ENCODE measurements around the gene CREBZF. TPM values are rescaled to one million over a fixed set of nuclear protein-coding genes. Genes with fewer than 3 reads are reported as not detected.

The CREBZF gene
- polyA plus RNA-seq: 10 to 100 TPM; 15.5 to 19.0 TPM

DNA sequence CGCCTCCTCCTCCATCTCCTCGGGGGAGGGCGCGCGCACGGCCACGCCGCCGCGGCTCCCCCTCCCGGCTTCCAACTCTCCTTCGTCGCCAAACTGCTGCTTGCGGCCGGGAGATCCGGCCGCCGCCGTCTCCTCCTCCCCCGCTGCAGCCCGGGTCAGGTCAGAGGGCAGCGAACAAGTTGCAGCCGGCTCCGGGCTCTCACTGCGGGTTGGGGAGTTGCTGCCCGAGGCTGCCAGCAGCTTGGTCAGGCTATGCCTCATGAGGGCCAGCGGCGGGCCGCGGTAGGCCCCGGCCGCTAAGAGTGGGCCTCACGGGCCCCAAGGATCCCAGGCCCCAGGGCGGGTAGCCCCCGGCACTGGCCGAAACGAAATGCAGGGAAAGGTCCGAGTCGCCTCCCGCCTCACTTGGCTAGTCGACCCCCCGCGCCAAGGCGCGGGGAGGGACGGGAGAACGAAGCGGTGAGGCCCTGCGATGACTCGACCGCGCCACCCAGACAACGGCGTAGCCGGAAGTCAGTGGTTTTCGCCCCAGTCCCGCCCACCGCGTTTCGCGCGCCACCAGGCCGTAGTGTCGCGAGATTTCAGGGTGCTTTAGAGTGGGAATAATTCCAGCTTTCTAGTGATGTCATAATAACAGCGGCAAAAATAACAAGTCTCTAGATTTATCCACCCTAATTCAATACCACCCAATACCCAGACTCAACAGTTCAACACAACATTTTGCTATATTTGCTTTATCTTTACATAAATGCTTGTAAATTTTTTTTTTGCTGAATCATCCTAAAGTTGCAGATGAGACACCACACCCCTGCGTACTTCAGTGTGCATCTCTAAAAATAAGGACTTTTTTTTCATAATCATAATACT is at the start of gene CREBZF:
TSS of gene CREBZF (minus strand) at position 515 of the 867 bp plus-strand sequence. CDS start at position 261, 254 bp downstream.
- Histone ChIP-seq H3K4me3 (ENCODE audit: low read depth in 1 of 2, low read length in 2 of 2) (peak within 1 kb of the TSS; percentile 93 to 99), H3K9me3 (ENCODE audit: control insufficient read depth in 2 of 2, insufficient read depth in 1 of 2, low read depth in 1 of 2, low read length in 1 of 2) (peaks cover 0 to 3% of the 10 kb centered on the region in 2 donors), H3K36me3 (ENCODE audit: control insufficient read depth in 2 of 2, insufficient read depth in 2 of 2, low read length in 1 of 2) (no peaks in the 10 kb centered on the region), H3K27me3 (ENCODE audit: control insufficient read depth in 1 of 2, insufficient read depth in 2 of 2, low read length in 2 of 2) (no peaks in the 10 kb centered on the region), H3K4me1 (ENCODE audit: control insufficient read depth in 2 of 2, insufficient read depth in 2 of 2, low read length in 1 of 2) (no peaks in the 10 kb centered on the region), H3K27ac (ENCODE audit: low read depth in 2 of 2, low read length in 1 of 2) (peak within 1 kb of the TSS; percentile 95 to 99)
- WGBS, 2 donors: 0% methylated on average over 62 to 67 of the region's 67 CpGs

- Histone ChIP-seq H3K36me3 (ENCODE audit: control insufficient read depth in 2 of 2, insufficient read depth in 2 of 2, low read length in 1 of 2) (no peaks in the 10 kb centered on the region), H3K27ac (ENCODE audit: low read depth in 2 of 2, low read length in 1 of 2) (no peak overlapping the region), H3K9me3 (ENCODE audit: control insufficient read depth in 2 of 2, insufficient read depth in 1 of 2, low read depth in 1 of 2, low read length in 1 of 2) (no peaks in the 10 kb centered on the region), H3K27me3 (ENCODE audit: control insufficient read depth in 1 of 2, insufficient read depth in 2 of 2, low read length in 2 of 2) (no peaks in the 10 kb centered on the region), H3K4me1 (ENCODE audit: control insufficient read depth in 2 of 2, insufficient read depth in 2 of 2, low read length in 1 of 2) (no peaks in the 10 kb centered on the region), H3K4me3 (ENCODE audit: low read depth in 1 of 2, low read length in 2 of 2) (no peak overlapping the region)
- 89 to 93% methylated on average over 3 of the region's 3 CpGs for WGBS, 2 donors
Observed at GRCh38 chr11:85712953-85713352, 48.0 kb upstream of the CREBZF start.

GRCh38 chr11:85710917-85711316 is 46.0 kb upstream of the CREBZF start:
- no peaks in the 10 kb centered on the region for H3K27me3 ChIP-seq (ENCODE audit: control insufficient read depth in 1 of 2, insufficient read depth in 2 of 2, low read length in 2 of 2)
- no peak overlapping the region for H3K4me3 ChIP-seq (ENCODE audit: low read depth in 1 of 2, low read length in 2 of 2)
- no peaks in the 10 kb centered on the region for H3K36me3 ChIP-seq (ENCODE audit: control insufficient read depth in 2 of 2, insufficient read depth in 2 of 2, low read length in 1 of 2)
- H3K4me1 ChIP-seq (ENCODE audit: control insufficient read depth in 2 of 2, insufficient read depth in 2 of 2, low read length in 1 of 2): no peaks in the 10 kb centered on the region
- 29 to 38% methylated on average over 5 of the region's 5 CpGs for WGBS, 2 donors
- H3K9me3 ChIP-seq (ENCODE audit: control insufficient read depth in 2 of 2, insufficient read depth in 1 of 2, low read depth in 1 of 2, low read length in 1 of 2): no peaks in the 10 kb centered on the region
- no peak overlapping the region for H3K27ac ChIP-seq (ENCODE audit: low read depth in 2 of 2, low read length in 1 of 2)

- no peak overlapping the region for H3K27ac ChIP-seq (ENCODE audit: low read depth in 2 of 2, low read length in 1 of 2)
- WGBS, 2 donors: 86 to 92% methylated on average over 5 of the region's 5 CpGs
- no peaks in the 10 kb centered on the region for H3K9me3 ChIP-seq (ENCODE audit: control insufficient read depth in 2 of 2, insufficient read depth in 1 of 2, low read depth in 1 of 2, low read length in 1 of 2)
- no peaks in the 10 kb centered on the region for H3K36me3 ChIP-seq (ENCODE audit: control insufficient read depth in 2 of 2, insufficient read depth in 2 of 2, low read length in 1 of 2)
- no peak overlapping the region for H3K4me3 ChIP-seq (ENCODE audit: low read depth in 1 of 2, low read length in 2 of 2)
- H3K4me1 ChIP-seq (ENCODE audit: control insufficient read depth in 2 of 2, insufficient read depth in 2 of 2, low read length in 1 of 2): no peaks in the 10 kb centered on the region
- H3K27me3 ChIP-seq (ENCODE audit: control insufficient read depth in 1 of 2, insufficient read depth in 2 of 2, low read length in 2 of 2): no peaks in the 10 kb centered on the region
Observed at GRCh38 chr11:85709941-85710702, 45.2 kb upstream of the CREBZF start.

DNA sequence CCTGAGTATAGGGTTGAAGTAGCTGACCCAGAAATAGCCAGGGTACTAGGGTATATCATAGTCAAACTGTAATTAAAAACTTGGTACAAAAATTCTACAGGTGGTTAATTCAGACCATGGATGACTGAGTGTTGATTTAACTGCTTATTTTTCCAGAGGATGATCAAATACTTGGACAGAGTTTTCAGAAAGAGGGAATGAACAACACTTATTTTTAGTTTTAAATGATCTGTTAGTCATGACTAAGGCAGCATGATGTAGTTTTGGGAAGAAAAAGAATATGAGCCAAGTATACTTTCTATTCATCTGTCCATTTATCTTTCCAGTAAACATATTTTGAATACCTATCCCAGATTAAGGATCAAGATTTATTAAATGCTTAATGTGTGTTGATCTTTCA is 40.9 kb upstream of the CREBZF start:
- no peaks in the 10 kb centered on the region for H3K4me1 ChIP-seq (ENCODE audit: control insufficient read depth in 2 of 2, insufficient read depth in 2 of 2, low read length in 1 of 2)
- no peaks in the 10 kb centered on the region for H3K27me3 ChIP-seq (ENCODE audit: control insufficient read depth in 1 of 2, insufficient read depth in 2 of 2, low read length in 2 of 2)
- H3K9me3 ChIP-seq (ENCODE audit: control insufficient read depth in 2 of 2, insufficient read depth in 1 of 2, low read depth in 1 of 2, low read length in 1 of 2): no peaks in the 10 kb centered on the region

DNA sequence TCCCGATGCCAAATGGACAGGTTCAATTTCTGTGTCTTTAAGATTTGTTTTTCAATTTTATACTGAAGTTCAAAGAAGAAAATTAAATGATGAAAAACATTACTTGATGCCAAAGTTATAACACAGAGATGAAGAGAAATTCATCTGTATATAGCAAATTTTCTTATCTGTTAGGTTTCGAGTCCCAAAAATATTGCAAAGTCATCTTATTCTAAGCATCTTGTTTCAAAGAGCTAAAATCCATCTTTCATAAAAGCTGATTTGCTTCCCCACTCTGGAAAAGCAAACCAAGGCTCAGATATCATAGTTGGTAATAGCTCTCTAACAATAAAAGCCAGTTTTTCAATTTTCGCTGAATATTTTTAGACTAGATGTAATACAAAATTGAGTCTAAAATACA is 40.0 kb upstream of the CREBZF start:
- no peak overlapping the region for H3K27ac ChIP-seq (ENCODE audit: low read depth in 2 of 2, low read length in 1 of 2)
- H3K27me3 ChIP-seq (ENCODE audit: control insufficient read depth in 1 of 2, insufficient read depth in 2 of 2, low read length in 2 of 2): no peaks in the 10 kb centered on the region
- H3K36me3 ChIP-seq (ENCODE audit: control insufficient read depth in 2 of 2, insufficient read depth in 2 of 2, low read length in 1 of 2): no peaks in the 10 kb centered on the region
- H3K4me3 ChIP-seq (ENCODE audit: low read depth in 1 of 2, low read length in 2 of 2): no peak overlapping the region
- no peaks in the 10 kb centered on the region for H3K9me3 ChIP-seq (ENCODE audit: control insufficient read depth in 2 of 2, insufficient read depth in 1 of 2, low read depth in 1 of 2, low read length in 1 of 2)
- no peaks in the 10 kb centered on the region for H3K4me1 ChIP-seq (ENCODE audit: control insufficient read depth in 2 of 2, insufficient read depth in 2 of 2, low read length in 1 of 2)
- 97% methylated on average over 3 of the region's 3 CpGs for WGBS, 2 donors

More for the DNA sequence above, 40.9 kb upstream of the CREBZF start:
- Histone ChIP-seq H3K27ac (ENCODE audit: low read depth in 2 of 2, low read length in 1 of 2) (no peak overlapping the region), H3K36me3 (ENCODE audit: control insufficient read depth in 2 of 2, insufficient read depth in 2 of 2, low read length in 1 of 2) (no peaks in the 10 kb centered on the region), H3K4me3 (ENCODE audit: low read depth in 1 of 2, low read length in 2 of 2) (no peak overlapping the region)

GRCh38 chr11:85699957-85700741 is 35.2 kb upstream of the CREBZF start:
- no peaks in the 10 kb centered on the region for H3K9me3 ChIP-seq (ENCODE audit: control insufficient read depth in 2 of 2, insufficient read depth in 1 of 2, low read depth in 1 of 2, low read length in 1 of 2)
- H3K4me3 ChIP-seq (ENCODE audit: low read depth in 1 of 2, low read length in 2 of 2): no peak overlapping the region
- 59 to 74% methylated on average over 2 of the region's 2 CpGs for WGBS, 2 donors
- H3K36me3 ChIP-seq (ENCODE audit: control insufficient read depth in 2 of 2, insufficient read depth in 2 of 2, low read length in 1 of 2): no peaks in the 10 kb centered on the region
- no peaks in the 10 kb centered on the region for H3K4me1 ChIP-seq (ENCODE audit: control insufficient read depth in 2 of 2, insufficient read depth in 2 of 2, low read length in 1 of 2)
- H3K27me3 ChIP-seq (ENCODE audit: control insufficient read depth in 1 of 2, insufficient read depth in 2 of 2, low read length in 2 of 2): no peaks in the 10 kb centered on the region
- H3K27ac ChIP-seq (ENCODE audit: low read depth in 2 of 2, low read length in 1 of 2): no peak overlapping the region

DNA sequence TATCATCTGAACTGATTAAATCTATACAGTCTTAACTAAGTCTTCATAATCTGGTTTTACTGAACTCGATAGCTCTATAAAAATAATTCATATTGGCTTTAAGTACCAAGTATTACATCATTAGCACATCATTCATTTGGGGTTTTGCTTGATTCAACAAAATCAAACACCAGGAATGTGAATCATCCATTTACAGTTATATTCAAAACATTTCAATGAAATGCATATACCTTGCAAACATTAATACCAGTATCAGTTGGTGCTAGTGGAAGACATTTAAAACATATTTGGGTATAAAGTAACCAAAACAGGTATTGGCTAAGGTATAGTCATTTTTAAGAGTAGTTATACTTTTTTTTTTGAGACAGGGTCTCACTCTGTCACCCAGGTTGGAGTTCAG is 33.3 kb upstream of the CREBZF start:
- Histone ChIP-seq H3K27me3 (ENCODE audit: control insufficient read depth in 1 of 2, insufficient read depth in 2 of 2, low read length in 2 of 2) (no peaks in the 10 kb centered on the region), H3K9me3 (ENCODE audit: control insufficient read depth in 2 of 2, insufficient read depth in 1 of 2, low read depth in 1 of 2, low read length in 1 of 2) (no peaks in the 10 kb centered on the region), H3K27ac (ENCODE audit: low read depth in 2 of 2, low read length in 1 of 2) (no peak overlapping the region), H3K36me3 (ENCODE audit: control insufficient read depth in 2 of 2, insufficient read depth in 2 of 2, low read length in 1 of 2) (no peaks in the 10 kb centered on the region), H3K4me3 (ENCODE audit: low read depth in 1 of 2, low read length in 2 of 2) (no peak overlapping the region), H3K4me1 (ENCODE audit: control insufficient read depth in 2 of 2, insufficient read depth in 2 of 2, low read length in 1 of 2) (no peaks in the 10 kb centered on the region)
- whole genome bisulfite sequencing, 2 donors: 55 to 75% methylated on average over 1 of the region's 1 CpG

DNA sequence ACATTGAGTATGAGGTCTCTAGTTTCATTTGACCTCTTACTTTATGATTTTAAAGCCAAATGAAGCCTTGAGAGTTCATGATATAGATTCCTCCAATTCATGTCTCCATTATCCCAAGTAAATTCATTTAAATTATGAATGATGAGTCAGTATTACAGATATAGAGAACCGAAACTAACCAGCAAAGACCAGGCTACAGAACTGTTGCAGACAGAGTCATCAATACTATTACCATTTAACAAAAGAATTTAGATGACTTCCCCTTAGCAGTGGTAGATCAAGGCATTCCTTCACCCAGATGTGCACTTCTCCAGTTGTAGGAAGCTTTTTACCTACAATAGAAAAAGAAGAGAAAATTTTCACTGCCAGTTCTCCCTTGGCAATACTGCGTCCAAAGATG is 32.8 kb upstream of the CREBZF start:
- Histone ChIP-seq H3K27ac (ENCODE audit: low read depth in 2 of 2, low read length in 1 of 2) (no peak overlapping the region), H3K36me3 (ENCODE audit: control insufficient read depth in 2 of 2, insufficient read depth in 2 of 2, low read length in 1 of 2) (no peaks in the 10 kb centered on the region), H3K9me3 (ENCODE audit: control insufficient read depth in 2 of 2, insufficient read depth in 1 of 2, low read depth in 1 of 2, low read length in 1 of 2) (no peaks in the 10 kb centered on the region), H3K4me3 (ENCODE audit: low read depth in 1 of 2, low read length in 2 of 2) (no peak overlapping the region), H3K4me1 (ENCODE audit: control insufficient read depth in 2 of 2, insufficient read depth in 2 of 2, low read length in 1 of 2) (no peaks in the 10 kb centered on the region), H3K27me3 (ENCODE audit: control insufficient read depth in 1 of 2, insufficient read depth in 2 of 2, low read length in 2 of 2) (no peaks in the 10 kb centered on the region)
- WGBS, 2 donors: 88 to 91% methylated on average over 2 of the region's 2 CpGs

All from esophagus (tissue), 2 donors.